PFSK-1 (cell line): ENCODE data around the gene MPPED1.

Source experiments
- FOXP2 ChIP-seq: optimal IDR thresholded peaks from 2 replicates; pipeline ENCODE3; 2011; ENCODE audit warnings: borderline replicate concordance, control low read depth, inconsistent platforms; ENCODE audit not compliant: insufficient read depth; ENCODE audit errors: extremely low read length, extremely low read depth
- POLR2AphosphoS5 ChIP-seq: IDR thresholded peaks from 2 replicates; pipeline ENCODE4 v1.6.1; 2012; ENCODE audit warnings: low read depth, mild to moderate bottlenecking, control low read depth, low read length, moderate library complexity
- REST ChIP-seq, 2 experiments: IDR thresholded peaks; 2 replicates each; pipeline versions ENCODE4 v1.6.1 to v1.8.0; 2011 to 2012; ENCODE audit warnings: low read depth in 2 of 2, low read length in 2 of 2, control low read depth in 1 of 2, inconsistent platforms in 1 of 2, mild to moderate bottlenecking in 1 of 2, moderate library complexity in 1 of 2; ENCODE audit not compliant: insufficient read depth in 1 of 2
- SIN3A ChIP-seq: IDR thresholded peaks from 2 replicates; pipeline ENCODE4 v1.6.1; 2012; ENCODE audit warnings: mild to moderate bottlenecking, low read length, moderate library complexity, borderline replicate concordance; ENCODE audit not compliant: insufficient read depth
- TAF1 ChIP-seq: IDR thresholded peaks from 2 replicates; pipeline ENCODE4 v1.6.1; 2012; ENCODE audit warnings: low read length, control low read depth, borderline replicate concordance; ENCODE audit not compliant: insufficient read depth

MPPED1 gene

DNA sequence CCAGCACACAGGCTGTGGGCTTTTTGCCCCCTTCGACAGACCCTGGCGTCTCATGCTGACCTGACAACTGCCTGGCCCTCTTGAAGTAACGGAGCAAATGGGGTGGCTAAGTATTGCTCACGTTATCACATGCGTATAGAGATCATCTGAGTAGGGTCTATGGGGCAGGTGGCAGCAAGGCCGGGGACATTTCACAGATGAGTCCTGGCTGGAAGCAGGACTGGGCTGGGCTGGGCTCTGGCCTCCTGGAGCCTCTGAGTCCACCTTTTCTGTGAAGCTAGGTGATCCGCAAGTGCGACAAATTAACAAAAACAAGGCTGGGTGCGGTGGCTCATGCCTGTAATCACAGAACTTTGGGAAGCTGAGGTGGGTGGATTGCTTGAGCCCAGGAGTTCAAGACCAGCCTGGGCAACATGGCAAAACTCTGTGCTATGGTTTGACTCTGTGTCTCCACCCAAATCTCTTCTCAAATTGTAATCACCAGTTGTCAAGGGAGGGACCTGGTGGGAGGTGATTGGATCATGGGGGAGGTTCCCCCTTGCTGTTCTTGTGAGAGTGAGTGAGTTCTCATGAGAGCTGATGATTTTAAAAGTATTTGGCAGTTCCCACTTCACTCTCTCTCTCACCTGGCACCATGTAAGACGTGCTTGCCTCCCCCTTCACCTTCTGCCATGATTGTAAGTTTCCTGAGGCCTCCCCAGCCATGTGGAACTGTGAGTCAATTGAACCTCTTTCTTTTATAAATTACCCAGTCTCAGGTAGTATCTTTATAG, 122.0 kb downstream of the MPPED1 start:
- no peak for TF ChIP-seq POLR2AphosphoS5
- no peak for TF ChIP-seq FOXP2
- TF ChIP-seq TAF1 = no peak

- no peak for TF ChIP-seq SIN3A
Observed at GRCh38 chr22:43534916-43535315, 123.1 kb downstream of the MPPED1 start.

DNA sequence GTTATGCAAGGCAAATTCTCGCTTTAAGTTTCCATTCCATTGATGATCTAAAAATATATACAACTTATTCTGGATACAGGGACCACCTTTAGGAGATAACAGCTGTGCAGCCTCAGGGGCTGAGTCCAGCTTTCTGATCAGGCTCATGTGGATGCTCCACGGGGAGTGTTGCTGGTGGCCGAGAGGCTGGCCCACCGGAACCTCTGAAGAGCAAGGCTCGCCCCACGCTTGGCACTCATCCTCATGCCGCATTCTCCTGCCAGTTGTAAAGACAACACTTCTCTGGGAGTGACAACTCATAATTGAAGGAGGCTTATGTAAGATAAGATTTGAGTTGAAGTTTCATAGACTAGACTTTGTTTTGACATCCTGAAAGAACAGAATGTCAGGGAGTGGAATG, 123.5 kb downstream of the MPPED1 start:
- TF ChIP-seq POLR2AphosphoS5 = no peak

- TF ChIP-seq POLR2AphosphoS5 (no peak), REST (IDR thresholded peaks at IDR 0.05; ENCODE audit: insufficient read depth in 1 of 2, low read depth in 2 of 2, low read length in 2 of 2) (no peak), FOXP2 (no peak), TAF1 (no peak), SIN3A (no peak)
Observed at GRCh38 chr22:43535741-43536140, 123.9 kb downstream of the MPPED1 start.

- TF ChIP-seq TAF1 = no peak
- TF ChIP-seq REST (IDR thresholded peaks at IDR 0.05; ENCODE audit: insufficient read depth in 1 of 2, low read depth in 2 of 2, low read length in 2 of 2) = no peak
- TF ChIP-seq SIN3A = no peak
- TF ChIP-seq POLR2AphosphoS5 = no peak
Observed at GRCh38 chr22:43537019-43537585, 125.3 kb downstream of the MPPED1 start.

- TF ChIP-seq REST (IDR thresholded peaks at IDR 0.05; ENCODE audit: insufficient read depth in 1 of 2, low read depth in 2 of 2, low read length in 2 of 2) (no peak), SIN3A (no peak)
Observed at GRCh38 chr22:43539572-43540528, 128.0 kb downstream of the MPPED1 start.
